GM12872 (cell line): ENCODE measurements around the gene PTPRG.

Experiments used
- TF ChIP-seq, protein P1 (sequence below): IDR thresholded peaks from 3 replicates; pipeline ENCODE4 v1.5.1; 2011; ENCODE audit warnings: low read depth, mild to moderate bottlenecking, low read length, moderate library complexity; ENCODE audit not compliant: insufficient read depth

PTPRG gene

DNA sequence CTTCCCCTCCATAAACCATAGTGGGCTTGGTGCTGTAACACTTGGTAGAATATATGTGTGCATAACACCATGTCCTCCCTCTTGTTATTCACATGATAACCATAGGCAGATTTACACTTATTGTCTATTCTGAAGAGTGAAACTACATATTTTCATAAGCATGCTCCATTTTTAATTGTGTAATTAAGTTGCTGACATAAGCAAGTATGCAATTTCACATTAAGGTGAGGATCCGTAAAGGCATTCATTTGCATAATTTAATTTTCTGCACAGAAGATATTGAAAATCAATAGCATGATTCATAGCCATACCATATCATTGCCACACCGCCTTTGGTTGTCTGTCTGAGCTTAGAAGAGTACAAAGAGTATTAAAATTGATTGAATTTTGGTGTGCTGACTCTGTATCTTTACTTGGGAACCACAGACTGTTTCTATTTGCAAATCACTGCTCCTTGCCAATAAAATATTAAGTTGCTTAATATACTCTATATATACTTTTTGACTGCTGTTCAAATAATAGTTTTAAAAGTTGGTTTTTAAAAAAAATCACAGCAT is 182.4 kb downstream of the PTPRG start:
- TF ChIP-seq, protein P1, sequence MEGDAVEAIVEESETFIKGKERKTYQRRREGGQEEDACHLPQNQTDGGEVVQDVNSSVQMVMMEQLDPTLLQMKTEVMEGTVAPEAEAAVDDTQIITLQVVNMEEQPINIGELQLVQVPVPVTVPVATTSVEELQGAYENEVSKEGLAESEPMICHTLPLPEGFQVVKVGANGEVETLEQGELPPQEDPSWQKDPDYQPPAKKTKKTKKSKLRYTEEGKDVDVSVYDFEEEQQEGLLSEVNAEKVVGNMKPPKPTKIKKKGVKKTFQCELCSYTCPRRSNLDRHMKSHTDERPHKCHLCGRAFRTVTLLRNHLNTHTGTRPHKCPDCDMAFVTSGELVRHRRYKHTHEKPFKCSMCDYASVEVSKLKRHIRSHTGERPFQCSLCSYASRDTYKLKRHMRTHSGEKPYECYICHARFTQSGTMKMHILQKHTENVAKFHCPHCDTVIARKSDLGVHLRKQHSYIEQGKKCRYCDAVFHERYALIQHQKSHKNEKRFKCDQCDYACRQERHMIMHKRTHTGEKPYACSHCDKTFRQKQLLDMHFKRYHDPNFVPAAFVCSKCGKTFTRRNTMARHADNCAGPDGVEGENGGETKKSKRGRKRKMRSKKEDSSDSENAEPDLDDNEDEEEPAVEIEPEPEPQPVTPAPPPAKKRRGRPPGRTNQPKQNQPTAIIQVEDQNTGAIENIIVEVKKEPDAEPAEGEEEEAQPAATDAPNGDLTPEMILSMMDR, result no peak

DNA sequence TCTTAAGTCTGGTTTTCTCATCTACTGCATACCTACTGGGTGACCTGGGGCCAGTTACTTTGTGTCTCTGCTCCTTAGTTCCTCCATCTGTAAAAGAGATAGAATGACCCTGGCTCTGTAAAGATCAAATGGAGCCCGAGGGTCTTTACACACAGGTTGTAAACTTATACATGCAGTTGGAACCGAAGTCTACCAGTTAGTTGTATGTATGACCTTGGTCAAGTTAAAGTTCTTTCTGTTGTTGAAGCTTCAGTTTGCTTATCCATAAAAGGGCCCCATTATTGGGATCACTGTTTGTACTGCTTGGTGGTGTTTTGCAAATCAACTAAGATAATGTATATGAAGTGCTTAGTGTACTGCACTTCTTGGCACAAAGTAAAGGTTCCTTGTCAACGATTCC is 186.9 kb downstream of the PTPRG start:
- TF ChIP-seq, protein P1, result no peak

DNA sequence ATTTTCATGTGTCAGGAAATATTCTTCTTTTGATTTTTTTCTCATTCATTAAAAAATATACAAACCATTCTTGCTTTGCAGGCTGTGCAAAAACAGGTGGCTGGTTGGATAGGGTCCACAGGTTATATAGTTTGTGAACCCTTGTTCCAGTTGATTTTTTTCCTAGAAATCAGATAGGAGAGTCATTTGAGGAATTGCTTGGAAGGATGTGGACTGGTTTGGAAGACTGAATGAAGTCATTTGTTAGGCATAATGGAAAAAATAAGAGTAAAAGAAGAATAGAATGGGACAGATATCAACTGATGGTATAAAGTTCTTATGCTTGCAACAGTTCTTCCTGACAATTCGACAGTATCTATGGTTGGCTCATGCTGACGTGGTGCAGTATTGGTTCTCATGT is 189.4 kb downstream of the PTPRG start:
- TF ChIP-seq, protein P1, result no peak

DNA sequence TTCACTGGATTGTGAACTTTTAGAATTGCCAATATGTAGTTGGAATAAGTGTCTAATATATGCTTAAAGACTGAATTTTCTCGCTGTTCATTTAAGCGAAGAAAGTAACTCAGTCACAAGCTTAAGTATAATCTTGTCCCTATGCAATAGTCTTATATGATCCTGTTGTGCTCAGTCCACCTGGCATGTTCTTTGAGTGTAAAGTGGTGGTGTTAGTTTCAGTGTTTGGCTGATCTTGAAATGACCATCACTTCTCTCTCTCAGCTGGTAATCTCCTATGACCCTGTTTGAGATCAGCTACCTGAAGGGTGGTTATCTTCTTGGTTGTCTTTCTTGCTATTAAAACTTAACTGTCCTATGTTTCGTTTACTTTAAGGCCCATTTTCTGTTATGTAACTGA is 197.5 kb downstream of the PTPRG start:
- TF ChIP-seq, protein P1, result no peak

DNA sequence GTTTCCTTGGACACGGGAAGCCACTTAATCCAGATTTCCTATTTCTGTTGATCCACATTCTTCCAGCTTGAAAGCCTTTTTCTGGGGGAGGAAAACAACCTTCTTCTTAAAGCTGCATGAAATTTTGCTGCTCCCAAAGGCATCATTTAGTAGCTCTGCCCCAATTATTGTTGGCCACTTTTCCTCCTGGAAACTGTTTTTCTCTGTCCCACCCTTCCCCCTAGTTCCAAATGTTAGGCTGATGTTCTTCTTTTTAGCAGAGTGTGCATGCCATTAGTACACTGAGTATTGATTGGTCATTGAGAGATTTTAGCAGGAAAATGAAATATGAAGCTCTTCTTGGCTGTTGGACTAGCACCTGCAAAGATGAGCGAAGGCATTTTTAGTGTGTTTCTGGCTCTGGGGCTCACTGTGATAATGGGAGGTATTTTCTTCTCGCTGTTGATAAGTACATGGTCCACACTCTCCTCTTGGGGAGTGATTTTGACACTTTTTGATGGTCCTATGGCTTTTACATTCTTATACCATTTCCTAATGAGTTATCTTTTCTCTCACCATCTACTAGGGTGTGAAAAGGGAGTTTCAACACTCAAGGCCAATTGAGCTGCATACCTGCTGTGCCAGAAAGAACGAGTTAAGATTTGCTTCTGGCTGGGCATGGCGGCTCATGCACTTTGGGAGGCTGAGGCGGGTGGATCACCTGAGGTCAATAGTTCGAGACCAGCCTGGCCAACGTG is 200.5 kb downstream of the PTPRG start:
- TF ChIP-seq, protein P1, result no peak

DNA sequence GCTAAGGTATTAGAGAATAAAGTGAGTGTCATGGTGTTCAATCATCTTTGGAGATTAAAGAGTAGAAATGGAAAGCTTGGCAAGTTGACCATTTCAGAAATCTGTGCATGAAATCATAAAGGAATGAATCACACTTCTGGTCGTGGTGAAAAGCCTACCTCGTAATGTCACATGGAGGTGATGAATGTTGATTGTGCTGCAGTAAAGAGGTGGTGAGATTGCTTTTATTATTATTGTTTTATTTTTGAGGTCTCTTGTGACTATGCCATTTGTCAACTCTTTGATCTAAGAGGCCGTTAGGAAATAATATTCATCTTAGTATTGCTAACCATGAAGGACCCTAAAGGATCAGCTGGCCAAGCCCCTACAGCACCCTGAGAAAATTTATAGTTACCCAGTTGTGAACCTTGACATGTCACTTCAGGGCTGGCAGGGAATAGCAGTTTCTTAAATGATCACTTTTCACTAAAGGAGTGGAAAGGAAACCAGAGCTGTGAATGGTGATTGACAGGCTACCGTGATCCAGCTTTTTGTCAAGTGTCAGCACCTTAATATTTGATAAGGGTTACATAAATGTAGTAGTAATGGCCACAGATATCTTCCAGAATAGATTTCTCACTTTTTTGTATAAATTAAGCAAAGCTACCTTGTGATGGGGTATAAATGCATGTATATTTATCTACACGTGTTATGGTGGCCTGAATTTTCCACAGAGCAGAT is 203.9 kb downstream of the PTPRG start:
- TF ChIP-seq, protein P1, result no peak

DNA sequence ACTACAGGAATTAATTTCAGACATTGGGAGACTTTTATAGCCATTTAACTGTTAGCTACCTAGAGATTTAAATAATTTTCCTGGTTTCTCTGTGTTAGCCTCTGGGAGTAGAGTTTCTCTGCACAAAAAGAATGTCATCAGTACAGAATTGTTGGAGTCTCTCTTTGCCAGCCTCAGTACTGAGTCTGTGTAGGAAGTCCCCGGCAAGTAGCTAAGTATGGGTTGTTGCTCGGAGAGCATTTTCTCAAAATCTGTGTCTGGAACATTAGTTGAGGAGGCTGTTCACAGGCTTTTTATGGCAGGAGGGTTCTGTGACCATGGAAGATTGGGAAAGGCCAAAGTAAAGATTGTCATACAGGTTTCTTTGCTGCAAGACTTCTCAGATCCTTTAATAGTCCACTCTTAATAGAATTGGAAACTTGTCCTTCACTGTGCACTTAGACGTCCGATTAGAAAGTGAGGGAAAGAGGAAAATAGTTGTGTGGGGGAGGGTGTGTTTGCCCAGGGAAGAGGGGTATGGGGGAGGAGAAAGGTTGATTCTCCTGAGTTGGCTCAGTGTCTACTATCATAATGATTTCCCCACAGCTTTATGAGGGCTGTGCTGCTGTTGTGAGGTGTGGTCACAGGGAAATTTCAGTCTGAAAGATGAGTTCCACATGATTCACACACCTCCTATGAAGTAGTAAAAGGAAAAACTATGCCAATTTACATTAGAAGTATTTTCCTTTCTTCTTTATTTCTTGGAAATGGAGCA is 207.1 kb downstream of the PTPRG start:
- TF ChIP-seq, protein P1, result no peak
